Vagina (tissue), 2 donors: ENCODE data around the gene MRPS7. TPM values are rescaled to one million over a fixed set of nuclear protein-coding genes. Genes with fewer than 3 reads are reported as not detected.
"Not testable (repeated sequence)": the region's sequence is repeated elsewhere in the genome, so short reads cannot be mapped to it uniquely, and the experiment has no call there.

Experiments
- DNase-seq, 2 donors: peaks; one replicate each; pipeline ENCODE4 v3.0.0-alpha.2; 2017; ENCODE audit errors: extremely low spot score in 2 of 2
- H3K27ac ChIP-seq: fragments of 200-600 bp; sonication (generic); one replicate; pipeline ENCODE4 v1.5.1; 2019
- H3K27me3 ChIP-seq: fragments of 200-600 bp; sonication (generic); one replicate; pipeline ENCODE4 v1.5.1; 2019
- H3K36me3 ChIP-seq, 2 donors: fragments of 200-600 bp; sonication (generic); one replicate each; pipeline ENCODE4 v1.5.1; 2017 to 2019
- H3K4me1 ChIP-seq: fragments of 200-600 bp; sonication (generic); one replicate; pipeline ENCODE4 v1.5.1; 2019
- H3K4me3 ChIP-seq, 2 donors: fragments of 200-600 bp; sonication (generic); 1 replicate in 1 of 2; 2 replicates in 1 of 2; pipeline ENCODE4 v1.5.1; 2016 to 2019
- H3K9me3 ChIP-seq: fragments of 200-600 bp; sonication (generic); one replicate; pipeline ENCODE4 v1.5.1; 2019
- CTCF ChIP-seq, 3 experiments: fragments of 450-650 bp in 2 of 3; fragments of 200-600 bp in 1 of 3; sonication (generic) in 1 of 3; IDR thresholded peaks; one replicate each; pipeline ENCODE4 v1.5.1; 2017 to 2019; ENCODE audit warnings: antibody characterized with exemption in 3 of 3, mild to moderate bottlenecking in 2 of 3, moderate library complexity in 2 of 3
- POLR2A ChIP-seq, 2 donors: fragments of 450-650 bp; IDR thresholded peaks; one replicate each; pipeline ENCODE4 v1.6.1; 2017; ENCODE audit warnings: antibody characterized with exemption in 2 of 2, mild to moderate bottlenecking in 2 of 2, moderate library complexity in 2 of 2
- POLR2AphosphoS5 ChIP-seq, 2 donors: sonication (generic); formaldehyde crosslinking; IDR thresholded peaks; one replicate each; pipeline ENCODE4 v1.9.0; 2017; ENCODE audit warnings: antibody characterized with exemption in 2 of 2, mild to moderate bottlenecking in 2 of 2, low read depth in 1 of 2; ENCODE audit not compliant: insufficient read depth in 1 of 2
- intact Hi-C: fragments of 100-400 bp; cut with DNase I; formaldehyde crosslinking; loops from one replicate; pipeline ENCODE4 v1.15.1; 2023
- total RNA-seq: library from RNA; depleted of rRNA; stranded (reverse); fragments of >200 nt; gene quantifications from one replicate; pipeline ENCODE4 v1.2.3, GENCODE V29; 2016

The MRPS7 gene
- total RNA-seq, 1 donor from 2014 or later, result 40.3 TPM

- Histone ChIP-seq H3K4me1 (peaks cover 23% of the 10 kb centered on the region), H3K27ac (no peak overlapping the region), H3K4me3 (no peak overlapping the region), H3K9me3 (no peaks in the 10 kb centered on the region), H3K27me3 (no peaks in the 10 kb centered on the region), H3K36me3 (no peaks in the 10 kb centered on the region)
- no peak for TF ChIP-seq POLR2A (IDR thresholded peaks at IDR 0.05)
- no peak for TF ChIP-seq POLR2AphosphoS5 (IDR thresholded peaks at IDR 0.05; ENCODE audit: insufficient read depth in 1 of 2, low read depth in 1 of 2)
- TF ChIP-seq CTCF (IDR thresholded peaks at IDR 0.05), result no peak
- intact Hi-C loops, result no loop called here
- no peak for DNase-seq
Measured at GRCh38 chr17:75272848-75273184, 11.1 kb downstream of the MRPS7 start.

GRCh38 chr17:75273977-75274708, 12.5 kb downstream of the MRPS7 start:
- Histone ChIP-seq H3K27me3 (no peaks in the 10 kb centered on the region), H3K9me3 (no peaks in the 10 kb centered on the region), H3K27ac (no peak overlapping the region), H3K4me3 (no peak overlapping the region), H3K4me1 (peaks cover 23% of the 10 kb centered on the region), H3K36me3 (no peaks in the 10 kb centered on the region)
- DNase-seq, result no peak
- intact Hi-C loops, result no loop called here
- TF ChIP-seq POLR2AphosphoS5 (IDR thresholded peaks at IDR 0.05; ENCODE audit: insufficient read depth in 1 of 2, low read depth in 1 of 2) (no peak), CTCF (IDR thresholded peaks at IDR 0.05) (no peak), POLR2A (IDR thresholded peaks at IDR 0.05) (no peak)

- Histone ChIP-seq H3K4me3 (no peak overlapping the region), H3K4me1 (peaks cover 2% of the 10 kb centered on the region), H3K36me3 (peaks cover 0 to 4% of the 10 kb centered on the region in 2 donors), H3K27me3 (no peaks in the 10 kb centered on the region), H3K27ac (no peak overlapping the region), H3K9me3 (no peaks in the 10 kb centered on the region)
- intact Hi-C loops, result no loop called here
- TF ChIP-seq CTCF (IDR thresholded peaks at IDR 0.05), result no peak
- no peak for TF ChIP-seq POLR2AphosphoS5 (IDR thresholded peaks at IDR 0.05; ENCODE audit: insufficient read depth in 1 of 2, low read depth in 1 of 2)
- TF ChIP-seq POLR2A (IDR thresholded peaks at IDR 0.05), result no peak
- no peak for DNase-seq
Measured at GRCh38 chr17:75277664-75278071, 16.0 kb downstream of the MRPS7 start.

GRCh38 chr17:75280189-75280588, 18.5 kb downstream of the MRPS7 start:
- H3K4me3 ChIP-seq, intact Hi-C loops, H3K27me3 ChIP-seq, H3K36me3 ChIP-seq, H3K27ac ChIP-seq, DNase-seq, H3K4me1 ChIP-seq, H3K9me3 ChIP-seq: not testable (repeated sequence)

- intact Hi-C loops, result no loop called here
- no peak for DNase-seq
- H3K36me3 ChIP-seq, result peaks cover 0 to 4% of the 10 kb centered on the region in 2 donors
- no peak overlapping the region for H3K4me3 ChIP-seq
- TF ChIP-seq CTCF (IDR thresholded peaks at IDR 0.05) (no peak), POLR2A (IDR thresholded peaks at IDR 0.05) (no peak), POLR2AphosphoS5 (IDR thresholded peaks at IDR 0.05; ENCODE audit: insufficient read depth in 1 of 2, low read depth in 1 of 2) (no peak)
- H3K4me1 ChIP-seq, result peaks cover 7% of the 10 kb centered on the region
- H3K27me3 ChIP-seq, result no peaks in the 10 kb centered on the region
- H3K9me3 ChIP-seq, result no peaks in the 10 kb centered on the region
- H3K27ac ChIP-seq, result no peak overlapping the region
Measured at GRCh38 chr17:75285123-75285522, 23.4 kb downstream of the MRPS7 start.
